Measurements from ENCODE around the gene TPSD1. TPM values are rescaled to one million over a fixed set of nuclear protein-coding genes. Genes with fewer than 3 reads are reported as not detected.

The TPSD1 gene
- total and polyA plus RNA-seq, 9 of the 15 experiments (the other 6 are each of a cell fraction or from before 2014, with no cell fraction given) = not detected

DNA sequence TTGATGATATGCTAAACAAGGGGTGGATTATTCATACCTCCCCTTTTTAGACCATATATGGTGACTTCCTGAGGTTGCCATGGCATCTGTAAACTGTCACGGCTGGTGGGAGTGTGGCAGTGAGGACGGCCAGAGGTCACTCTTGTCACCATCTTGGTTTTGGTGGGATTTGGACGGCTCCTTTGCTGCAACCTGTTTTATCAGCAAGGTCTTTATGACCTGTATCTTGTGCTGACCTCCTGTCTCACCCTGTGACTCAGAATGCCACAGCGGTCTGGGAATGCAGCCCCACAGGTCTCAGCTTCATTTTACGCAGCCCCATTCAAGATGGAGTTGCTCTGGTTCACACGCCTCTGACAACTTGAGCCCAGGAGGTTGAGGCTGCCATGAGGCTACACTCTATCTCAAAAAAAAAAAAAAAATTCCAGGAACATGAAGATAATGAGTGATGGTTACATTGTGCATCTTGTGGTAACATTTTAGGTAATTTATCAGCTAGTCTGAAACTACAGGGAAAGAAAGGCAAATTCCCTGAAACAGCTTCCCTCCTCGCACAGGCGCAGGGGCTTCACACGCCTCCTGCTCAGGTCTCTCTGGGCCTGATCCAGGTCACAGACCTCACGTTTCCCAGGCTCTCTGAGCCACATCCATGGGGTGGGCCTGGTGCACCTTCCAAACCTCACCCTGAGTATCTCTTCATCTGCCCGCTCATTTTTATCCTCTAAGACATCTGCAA, 38.2 kb downstream of the TPSD1 start (continued):
- no peak for TF ChIP-seq PRMT5 (CRISPR knock-in tag; IDR thresholded peaks at IDR 0.05)
- TF ChIP-seq PPARD (CRISPR knock-in tag; IDR thresholded peaks at IDR 0.05) = peak; percentile 91
- peak; percentile 77; the same call in 1 of the 2 replicates for TF ChIP-seq ZNF695 (CRISPR knock-in tag; IDR thresholded peaks at IDR 0.05)
- TF ChIP-seq EHMT2 (IDR thresholded peaks at IDR 0.05) = no peak
- no peak for TF ChIP-seq MCM2 (IDR thresholded peaks at IDR 0.05; ENCODE audit: low read depth)
- TF ChIP-seq ZNF609 (CRISPR knock-in tag; IDR thresholded peaks at IDR 0.05; ENCODE audit: borderline replicate concordance) = no peak
- TF ChIP-seq ZNF445 (CRISPR knock-in tag; IDR thresholded peaks at IDR 0.05; ENCODE audit: low read depth) = peak; percentile 91; the same call in 1 of the 2 replicates
- peak; percentile 100 for TF ChIP-seq ZNF644 (tag; IDR thresholded peaks at IDR 0.05; ENCODE audit: low read depth)
- no peak for TF ChIP-seq U2AF1 (optimal IDR thresholded peaks at IDR 0.05; ENCODE audit: low read depth, low read length)
- TF ChIP-seq REST (IDR thresholded peaks at IDR 0.05; ENCODE audit: borderline replicate concordance) = no peak
- TF ChIP-seq REST (CRISPR knock-in tag; IDR thresholded peaks at IDR 0.05; ENCODE audit: low read depth) = peak; percentile 88
- TF ChIP-seq PHB (CRISPR knock-in tag; IDR thresholded peaks at IDR 0.05) = peak; percentile 85; the same call in 1 of the 2 replicates
- TF ChIP-seq, protein P1, sequence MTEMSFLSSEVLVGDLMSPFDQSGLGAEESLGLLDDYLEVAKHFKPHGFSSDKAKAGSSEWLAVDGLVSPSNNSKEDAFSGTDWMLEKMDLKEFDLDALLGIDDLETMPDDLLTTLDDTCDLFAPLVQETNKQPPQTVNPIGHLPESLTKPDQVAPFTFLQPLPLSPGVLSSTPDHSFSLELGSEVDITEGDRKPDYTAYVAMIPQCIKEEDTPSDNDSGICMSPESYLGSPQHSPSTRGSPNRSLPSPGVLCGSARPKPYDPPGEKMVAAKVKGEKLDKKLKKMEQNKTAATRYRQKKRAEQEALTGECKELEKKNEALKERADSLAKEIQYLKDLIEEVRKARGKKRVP (CRISPR knock-in tag; IDR thresholded peaks at IDR 0.05) = peak; percentile 92
- TF ChIP-seq GTF2F1 (IDR thresholded peaks at IDR 0.05; ENCODE audit: low read depth, low read length) = no peak
- TF ChIP-seq SMAD2 (IDR thresholded peaks at IDR 0.05; ENCODE audit: low read depth, low read length) = no peak
